Duodenal mucosa (tissue), 2 donors: ENCODE data around the gene AGO1.

Source experiments
- H3K27ac ChIP-seq: one replicate; pipeline ENCODE4 v1.7.0; 2013; ENCODE audit warnings: low read depth, low read length
- H3K27me3 ChIP-seq, 2 donors: one replicate each; pipeline ENCODE4 v1.7.0; 2013; ENCODE audit warnings: low read length in 2 of 2, control low read depth in 1 of 2; ENCODE audit not compliant: insufficient read depth in 2 of 2, control insufficient read depth in 1 of 2
- H3K36me3 ChIP-seq, 2 donors: one replicate each; pipeline ENCODE4 v1.7.0; 2013; ENCODE audit warnings: low read length in 2 of 2, control low read depth in 1 of 2; ENCODE audit not compliant: insufficient read depth in 2 of 2, control insufficient read depth in 1 of 2
- H3K4me1 ChIP-seq, 2 donors: one replicate each; pipeline ENCODE4 v1.7.0; 2013; ENCODE audit warnings: low read length in 2 of 2, control low read depth in 1 of 2; ENCODE audit not compliant: insufficient read depth in 2 of 2, control insufficient read depth in 1 of 2
- H3K4me3 ChIP-seq, 2 donors: one replicate each; pipeline ENCODE4 v1.7.0; 2013; ENCODE audit warnings: low read length in 2 of 2, low read depth in 1 of 2
- H3K9ac ChIP-seq, 2 donors: one replicate each; pipeline ENCODE4 v1.7.0; 2013; ENCODE audit warnings: low read length in 2 of 2, low read depth in 1 of 2
- H3K9me3 ChIP-seq, 2 donors: one replicate each; pipeline ENCODE4 v1.7.0; 2013; ENCODE audit warnings: low read length in 2 of 2, control low read depth in 1 of 2; ENCODE audit not compliant: control insufficient read depth in 1 of 2

Gene AGO1

DNA sequence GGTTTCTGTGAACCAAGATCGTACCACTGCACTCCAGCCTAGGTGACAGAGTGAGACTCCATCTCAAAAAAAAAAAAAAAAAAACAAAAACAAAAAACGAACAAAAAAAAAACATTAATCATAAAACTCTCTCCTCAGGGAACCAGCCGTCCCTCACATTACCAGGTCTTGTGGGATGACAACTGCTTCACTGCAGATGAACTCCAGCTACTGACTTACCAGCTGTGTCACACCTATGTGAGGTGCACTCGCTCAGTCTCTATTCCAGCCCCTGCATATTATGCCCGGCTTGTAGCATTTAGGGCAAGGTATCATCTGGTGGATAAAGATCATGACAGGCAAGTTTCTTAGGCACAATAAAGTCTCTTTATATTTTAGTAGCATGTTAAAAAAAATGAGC is 32.3 kb upstream of the AGO1 start:
- Histone ChIP-seq H3K4me1 (no peaks in the 10 kb centered on the region), H3K9ac (no peak overlapping the region), H3K9me3 (no peaks in the 10 kb centered on the region), H3K4me3 (no peak overlapping the region), H3K27me3 (no peaks in the 10 kb centered on the region), H3K36me3 (peaks cover 12 to 29% of the 10 kb centered on the region in 2 donors), H3K27ac (no peak overlapping the region)

DNA sequence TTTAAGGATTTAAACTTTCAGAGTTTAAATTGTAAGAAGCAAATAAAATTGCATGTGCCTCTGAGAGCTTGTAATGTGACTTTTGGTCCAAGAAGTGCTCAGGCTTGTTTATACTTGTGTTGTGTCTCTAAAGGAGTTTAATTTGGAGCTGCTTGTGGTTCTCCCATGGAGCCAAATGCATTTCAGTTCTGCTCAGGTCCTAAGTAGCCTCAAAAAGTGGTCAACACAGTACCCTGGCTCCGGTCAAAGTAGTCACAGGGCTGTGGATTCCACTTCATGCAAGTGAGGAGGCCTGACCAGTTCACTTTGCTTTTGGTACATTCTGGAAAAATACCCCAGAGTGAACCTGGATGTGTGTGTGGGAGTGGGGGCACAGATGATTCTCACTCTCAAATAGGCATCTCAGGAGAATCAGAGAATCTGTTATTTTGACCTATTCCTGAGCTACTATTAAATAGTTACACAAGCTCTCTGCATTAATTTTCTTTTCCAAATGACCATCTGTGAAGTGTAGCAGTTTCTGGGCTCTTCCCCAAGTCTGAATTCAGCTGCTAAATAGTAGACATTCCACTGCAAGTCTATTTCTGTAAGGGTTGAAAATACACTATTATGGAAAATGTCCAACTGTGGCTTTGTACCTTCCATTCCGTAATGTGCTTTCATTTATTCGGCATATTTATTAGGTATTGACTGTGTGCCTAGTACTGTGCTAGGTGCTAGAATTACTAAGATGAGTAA is 31.7 kb upstream of the AGO1 start:
- Histone ChIP-seq H3K27ac (no peak overlapping the region), H3K4me1 (no peaks in the 10 kb centered on the region), H3K36me3 (peaks cover 14 to 30% of the 10 kb centered on the region in 2 donors), H3K9me3 (no peaks in the 10 kb centered on the region), H3K4me3 (no peak overlapping the region), H3K27me3 (no peaks in the 10 kb centered on the region), H3K9ac (no peak overlapping the region)

DNA sequence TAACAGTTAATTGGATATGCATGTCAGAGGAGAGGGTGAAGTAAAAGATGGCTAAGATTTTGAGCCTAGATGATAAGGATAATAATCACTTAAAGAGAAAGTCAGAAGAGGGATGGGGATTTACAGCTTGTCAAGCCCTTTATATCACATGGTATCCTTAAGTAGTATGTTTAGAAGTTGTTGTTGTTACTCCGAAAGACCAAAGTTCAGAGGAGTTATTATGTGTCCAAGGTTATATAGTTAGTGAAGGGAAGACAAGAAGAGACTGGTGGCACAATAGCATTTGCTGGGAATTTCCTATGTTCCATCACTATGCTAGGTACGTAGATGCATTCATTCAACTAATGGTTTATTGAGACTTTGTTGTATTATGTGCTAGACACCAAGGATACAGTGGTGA is 30.8 kb upstream of the AGO1 start:
- peaks cover 14 to 30% of the 10 kb centered on the region in 2 donors for H3K36me3 ChIP-seq
- no peak overlapping the region for H3K9ac ChIP-seq
- no peak overlapping the region for H3K27ac ChIP-seq
- H3K27me3 ChIP-seq = no peaks in the 10 kb centered on the region
- no peak overlapping the region for H3K4me3 ChIP-seq
- H3K4me1 ChIP-seq = peaks cover 4 to 5% of the 10 kb centered on the region in 2 donors
- H3K9me3 ChIP-seq = no peaks in the 10 kb centered on the region

DNA sequence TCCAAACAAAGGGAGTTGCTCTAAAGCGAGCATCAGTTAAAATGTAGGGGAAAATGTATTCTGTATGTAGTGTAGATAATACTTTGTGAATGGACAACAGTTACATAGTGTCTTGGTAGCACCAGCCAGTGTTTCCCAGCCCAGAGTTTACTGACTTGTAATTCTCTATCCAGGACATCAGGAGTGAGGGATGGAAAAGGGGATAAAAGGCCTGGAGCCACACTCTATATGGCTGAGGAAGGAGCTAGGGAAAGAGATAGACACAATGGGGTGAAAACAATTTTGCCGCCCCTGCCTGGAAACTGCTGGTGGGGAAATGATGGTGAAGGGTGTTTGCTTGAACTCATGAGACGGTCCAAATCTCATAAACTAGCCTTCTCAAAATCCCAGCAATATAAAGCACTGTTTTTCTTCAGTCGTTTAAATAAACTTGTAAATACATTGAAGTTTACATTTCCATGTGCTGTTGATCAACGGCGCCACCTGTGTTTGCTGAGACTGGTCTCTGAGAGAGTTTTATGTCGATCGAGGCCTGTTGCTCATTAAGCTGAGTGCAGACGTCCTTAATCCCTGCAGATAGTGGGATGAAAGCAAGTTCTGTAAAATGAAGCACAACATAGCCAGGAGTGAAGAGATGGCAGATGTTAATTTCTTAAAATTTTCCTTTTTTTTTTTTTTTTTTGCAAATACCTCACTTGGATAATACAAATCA is 27.9 kb upstream of the AGO1 start:
- Histone ChIP-seq H3K27me3 (no peaks in the 10 kb centered on the region), H3K36me3 (peaks cover 12 to 28% of the 10 kb centered on the region in 2 donors), H3K9ac (no peak overlapping the region)

DNA sequence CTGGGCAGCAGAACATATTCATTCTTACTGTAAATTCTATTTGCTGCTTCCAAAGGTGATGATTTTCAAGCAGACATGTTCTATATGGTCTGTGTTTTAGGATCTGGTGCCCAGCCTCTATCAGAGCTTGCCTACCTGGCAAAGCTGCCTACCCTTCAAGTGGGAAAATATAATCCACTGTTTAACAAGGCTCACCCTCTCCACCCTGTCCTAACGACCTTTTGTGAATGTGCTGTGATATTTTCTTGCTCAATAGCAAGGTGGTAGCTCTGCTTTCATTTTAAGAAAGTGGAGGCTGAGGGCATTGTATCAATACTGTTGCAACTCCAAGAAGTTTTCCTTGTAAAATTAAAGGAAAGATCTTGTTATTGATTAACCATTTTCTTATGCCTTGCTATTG is 26.0 kb upstream of the AGO1 start:
- no peaks in the 10 kb centered on the region for H3K27me3 ChIP-seq
- no peak overlapping the region for H3K27ac ChIP-seq
- peaks cover 9 to 18% of the 10 kb centered on the region in 2 donors for H3K36me3 ChIP-seq

More for the DNA sequence above, 27.9 kb upstream of the AGO1 start:
- peaks cover 4 to 7% of the 10 kb centered on the region in 2 donors for H3K4me1 ChIP-seq
- H3K9me3 ChIP-seq = no peaks in the 10 kb centered on the region
- no peak overlapping the region for H3K27ac ChIP-seq
- H3K4me3 ChIP-seq = no peak overlapping the region

DNA sequence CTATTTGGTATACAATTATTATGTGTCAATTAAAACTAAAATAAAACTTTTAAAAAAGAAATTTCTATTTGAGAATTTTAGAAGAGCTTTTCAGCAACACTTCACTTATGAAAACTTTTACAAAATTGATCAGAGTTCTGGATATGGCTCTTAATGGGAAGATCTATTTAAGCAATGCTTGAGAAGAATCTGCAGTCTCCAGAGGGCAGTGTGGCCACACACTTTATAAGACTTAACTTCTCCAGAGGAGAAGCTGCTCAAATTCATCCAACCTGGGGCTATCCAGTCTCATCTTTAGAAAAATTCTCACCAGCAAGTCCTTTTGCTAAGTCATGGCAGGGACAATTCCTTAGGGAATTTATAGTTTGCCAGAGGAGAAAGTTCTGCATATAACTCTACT is 25.2 kb upstream of the AGO1 start:
- H3K9ac ChIP-seq = no peak overlapping the region
- H3K9me3 ChIP-seq = no peaks in the 10 kb centered on the region
- H3K36me3 ChIP-seq = peaks cover 9 to 18% of the 10 kb centered on the region in 2 donors
- peaks cover 4 to 7% of the 10 kb centered on the region in 2 donors for H3K4me1 ChIP-seq
- no peaks in the 10 kb centered on the region for H3K27me3 ChIP-seq
- H3K27ac ChIP-seq = no peak overlapping the region
- no peak overlapping the region for H3K4me3 ChIP-seq

More for the DNA sequence above, 26.0 kb upstream of the AGO1 start:
- Histone ChIP-seq H3K4me3 (no peak overlapping the region), H3K9ac (no peak overlapping the region), H3K4me1 (peaks cover 4 to 7% of the 10 kb centered on the region in 2 donors), H3K9me3 (no peaks in the 10 kb centered on the region)

DNA sequence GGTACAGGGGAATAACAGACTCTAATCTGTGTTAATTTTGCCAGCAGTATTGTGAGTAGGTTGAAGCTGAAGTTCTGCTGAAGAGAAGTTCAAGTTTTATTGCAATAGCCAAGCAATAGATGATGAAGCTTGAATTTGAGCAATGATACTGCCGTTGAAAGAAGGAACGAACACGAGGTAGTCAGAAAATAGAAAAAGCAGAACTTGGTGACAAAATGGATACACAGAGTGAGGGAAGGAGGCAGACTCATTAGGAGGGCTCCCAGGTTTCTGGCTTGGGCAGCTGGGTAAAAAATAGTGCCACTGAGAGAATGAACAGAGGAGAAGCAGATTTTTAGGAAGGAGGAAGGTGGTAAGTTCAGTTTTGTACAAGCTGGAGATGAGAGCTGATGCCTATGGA is 22.3 kb upstream of the AGO1 start:
- no peaks in the 10 kb centered on the region for H3K9me3 ChIP-seq

DNA sequence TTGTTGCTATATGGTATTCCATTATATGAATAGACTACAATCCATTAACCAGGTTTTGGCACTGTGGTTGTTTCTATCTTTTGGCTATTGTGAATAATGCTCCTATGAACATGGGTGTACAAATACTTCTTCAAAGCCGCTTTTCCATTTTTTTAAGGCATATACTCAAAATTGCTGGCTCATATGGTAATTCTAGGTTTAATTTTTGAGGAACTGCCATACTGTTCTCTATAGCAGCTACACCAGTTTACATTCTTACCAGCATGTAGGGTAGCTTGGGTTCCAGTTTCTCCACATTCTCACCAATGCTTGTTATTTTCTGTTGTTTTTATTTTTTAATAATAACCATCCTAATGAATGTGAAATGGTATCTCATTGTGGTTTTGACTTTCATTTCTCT is 19.9 kb upstream of the AGO1 start:
- H3K27ac ChIP-seq = no peak overlapping the region
- H3K36me3 ChIP-seq = no peaks in the 10 kb centered on the region
- no peak overlapping the region for H3K9ac ChIP-seq
- no peaks in the 10 kb centered on the region for H3K4me1 ChIP-seq
- H3K9me3 ChIP-seq = no peaks in the 10 kb centered on the region
- no peak overlapping the region for H3K4me3 ChIP-seq
- no peaks in the 10 kb centered on the region for H3K27me3 ChIP-seq

More for the DNA sequence above, 22.3 kb upstream of the AGO1 start:
- H3K4me3 ChIP-seq = no peak overlapping the region
- peaks cover 4 to 7% of the 10 kb centered on the region in 2 donors for H3K4me1 ChIP-seq
- H3K27ac ChIP-seq = no peak overlapping the region
- H3K9ac ChIP-seq = no peak overlapping the region
- no peaks in the 10 kb centered on the region for H3K27me3 ChIP-seq
- H3K36me3 ChIP-seq = peaks cover 5% of the 10 kb centered on the region in 2 donors

DNA sequence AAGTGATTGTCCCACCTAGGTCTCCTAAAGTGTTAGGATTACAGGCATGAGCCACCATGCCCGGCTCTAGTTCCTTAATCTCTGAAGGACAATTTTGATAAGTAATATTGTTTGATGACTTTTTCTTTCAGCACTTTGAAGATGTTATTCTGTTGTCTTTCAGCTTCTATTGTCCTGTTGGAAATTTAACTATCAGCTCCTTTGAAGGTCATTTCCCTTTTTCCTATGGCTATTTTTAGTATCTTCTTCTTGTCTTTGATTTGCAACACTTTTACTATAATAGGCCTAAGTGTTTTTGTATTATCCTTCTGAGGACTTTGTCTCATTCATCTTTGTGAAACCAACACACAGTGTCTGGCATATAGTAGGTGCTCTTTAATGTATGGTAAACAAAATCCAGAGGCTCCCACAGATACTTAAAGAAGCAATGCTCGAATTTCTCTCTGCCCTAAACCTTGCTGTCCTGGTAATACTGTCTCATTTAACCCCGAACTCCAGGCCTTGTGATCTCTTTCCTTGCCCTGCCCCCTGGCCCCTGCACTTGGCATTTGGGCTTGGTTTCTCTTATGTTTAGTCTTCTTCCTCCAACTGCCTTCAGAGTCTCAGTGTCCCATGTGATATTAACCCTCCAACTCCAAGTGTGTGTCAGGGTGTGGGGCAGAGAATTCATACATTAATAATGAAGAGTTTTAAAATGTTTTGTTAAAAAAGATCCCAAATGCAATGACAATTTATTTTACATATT is 19.0 kb upstream of the AGO1 start:
- Histone ChIP-seq H3K4me1 (no peaks in the 10 kb centered on the region), H3K27me3 (no peaks in the 10 kb centered on the region), H3K9ac (no peak overlapping the region), H3K36me3 (no peaks in the 10 kb centered on the region), H3K27ac (no peak overlapping the region), H3K9me3 (no peaks in the 10 kb centered on the region), H3K4me3 (no peak overlapping the region)

DNA sequence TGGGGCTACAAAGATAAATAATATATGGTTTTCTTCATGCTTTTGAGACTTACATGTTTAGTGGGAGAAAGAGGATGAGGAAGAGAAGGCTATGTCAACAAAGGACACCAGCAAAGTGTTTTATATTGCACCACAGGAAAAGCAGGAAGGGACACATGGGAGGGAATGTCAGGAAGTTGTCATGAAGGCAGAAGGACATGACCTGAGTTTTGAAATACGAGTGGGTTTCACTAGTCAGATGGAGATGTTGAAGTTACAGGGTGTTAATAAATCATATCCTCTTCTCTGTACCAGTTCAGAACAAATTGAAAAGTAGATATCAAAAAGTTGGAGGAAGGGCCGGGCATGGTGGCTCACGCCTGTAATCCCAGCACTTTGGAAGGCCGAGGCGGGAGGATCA is 18.2 kb upstream of the AGO1 start:
- Histone ChIP-seq H3K36me3 (no peaks in the 10 kb centered on the region), H3K9ac (no peak overlapping the region), H3K9me3 (no peaks in the 10 kb centered on the region), H3K4me3 (no peak overlapping the region), H3K27me3 (no peaks in the 10 kb centered on the region), H3K4me1 (no peaks in the 10 kb centered on the region), H3K27ac (no peak overlapping the region)
